Posterior cingulate gyrus (tissue), 11 donors: Measurements from ENCODE around the gene VWA3A.
"Not testable (repeated sequence)": the region's sequence is repeated elsewhere in the genome, so short reads cannot be mapped to it uniquely, and the experiment has no call there.

ENCODE experiments used
- DNase-seq, 10 donors: peaks; one replicate each; pipeline versions ENCODE4 v3.0.0 to v3.0.0-alpha.2; 2020 to 2021; ENCODE audit warnings: mixed read lengths in 3 of 10
- intact Hi-C: fragments of 100-400 bp; cut with DNase I; formaldehyde crosslinking; loops from one replicate; pipeline ENCODE4 v1.15.1; 2023

The VWA3A gene

GRCh38 chr16:22086440-22086839 lies 5.9 kb upstream of the VWA3A start:
- DNase-seq, result no peak
- intact Hi-C loops, result no loop called here

GRCh38 chr16:22088642-22089041 lies 3.7 kb upstream of the VWA3A start:
- intact Hi-C loops, result no loop called here
- no peak for DNase-seq

GRCh38 chr16:22089910-22090309 lies 2.4 kb upstream of the VWA3A start:
- DNase-seq, result no peak
- intact Hi-C loops, result no loop called here

- DNase-seq, result no peak
- intact Hi-C loops, result no loop called here
Measured at GRCh38 chr16:22091721-22092120, 620 bp upstream of the VWA3A start.

GRCh38 chr16:22093331-22093730 lies 990 bp downstream of the VWA3A start:
- intact Hi-C loops, result no loop called here

GRCh38 chr16:22093996-22094395 lies 1.7 kb downstream of the VWA3A start:
- intact Hi-C loops, result no loop called here
- no peak for DNase-seq

More at GRCh38 chr16:22093331-22093730, 990 bp downstream of the VWA3A start:
- DNase-seq, result no peak

GRCh38 chr16:22098405-22099255 lies 6.3 kb downstream of the VWA3A start:
- intact Hi-C loops, result loop anchor here (5.0 kb wide), 1 partner anchor 96 kb away; the partner anchor contains the start of gene PDZD9
- DNase-seq, result no peak

GRCh38 chr16:22099256-22099975 lies 7.1 kb downstream of the VWA3A start:
- intact Hi-C loops, result loop anchor here (5.0 kb wide), 1 partner anchor 97 kb away; the partner anchor contains the start of gene PDZD9
- peak in 1 of 10 donors; percentile 25 for DNase-seq

- intact Hi-C loops, result no loop called here
- DNase-seq, result no peak
Measured at GRCh38 chr16:22103441-22103840, 11.1 kb downstream of the VWA3A start.

DNA sequence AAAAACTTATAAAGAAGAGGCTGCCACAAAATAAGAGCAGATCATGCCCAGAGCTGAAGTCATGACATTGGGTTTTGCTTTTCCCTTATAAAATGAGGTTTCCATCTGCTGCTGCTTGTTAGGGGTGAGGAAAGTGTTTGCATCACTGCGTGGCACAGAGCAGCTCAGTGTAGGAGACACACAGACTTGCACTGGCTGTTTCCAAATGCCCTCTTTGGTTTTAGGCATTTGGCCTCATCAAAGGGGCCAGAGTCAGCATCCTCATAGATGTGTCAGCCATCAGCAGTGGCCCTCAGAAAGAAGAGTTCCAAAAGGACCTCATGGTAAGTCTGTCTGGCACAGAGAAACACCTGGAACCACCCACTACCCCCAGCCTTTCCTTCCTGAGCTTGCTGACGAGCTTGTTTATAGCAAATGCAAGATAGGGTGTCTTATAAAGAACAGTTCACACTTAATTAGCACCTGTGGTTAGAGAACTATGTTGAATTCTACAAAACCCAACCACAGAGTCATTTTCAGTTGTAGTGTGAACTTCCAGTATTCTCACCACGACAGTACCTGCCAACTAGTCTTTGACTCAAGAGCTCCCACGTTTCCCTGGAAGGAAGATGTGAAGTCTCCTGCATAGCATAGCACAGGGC lies 17.0 kb downstream of the VWA3A start:
- intact Hi-C loops, result no loop called here
- no peak for DNase-seq

DNA sequence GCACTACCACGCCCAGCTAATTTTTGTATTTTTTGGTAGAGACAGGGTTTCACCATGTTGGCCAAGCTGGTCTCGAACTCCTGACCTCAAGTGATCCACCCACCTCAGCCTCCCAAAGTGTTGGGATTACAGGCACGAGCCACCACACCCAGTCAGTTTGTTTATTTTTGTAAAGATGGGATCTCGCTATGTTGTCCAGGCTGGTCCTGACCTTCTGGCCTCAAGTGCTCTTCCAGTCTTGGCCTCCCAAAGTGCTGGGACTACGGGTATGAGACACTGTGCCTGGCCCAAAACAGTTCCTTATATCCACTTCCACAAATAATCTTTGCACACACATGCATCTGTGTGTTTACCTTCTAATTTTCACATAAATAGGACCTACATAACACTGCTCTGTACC lies 19.3 kb downstream of the VWA3A start:
- DNase-seq, intact Hi-C loops: not testable (repeated sequence)

DNA sequence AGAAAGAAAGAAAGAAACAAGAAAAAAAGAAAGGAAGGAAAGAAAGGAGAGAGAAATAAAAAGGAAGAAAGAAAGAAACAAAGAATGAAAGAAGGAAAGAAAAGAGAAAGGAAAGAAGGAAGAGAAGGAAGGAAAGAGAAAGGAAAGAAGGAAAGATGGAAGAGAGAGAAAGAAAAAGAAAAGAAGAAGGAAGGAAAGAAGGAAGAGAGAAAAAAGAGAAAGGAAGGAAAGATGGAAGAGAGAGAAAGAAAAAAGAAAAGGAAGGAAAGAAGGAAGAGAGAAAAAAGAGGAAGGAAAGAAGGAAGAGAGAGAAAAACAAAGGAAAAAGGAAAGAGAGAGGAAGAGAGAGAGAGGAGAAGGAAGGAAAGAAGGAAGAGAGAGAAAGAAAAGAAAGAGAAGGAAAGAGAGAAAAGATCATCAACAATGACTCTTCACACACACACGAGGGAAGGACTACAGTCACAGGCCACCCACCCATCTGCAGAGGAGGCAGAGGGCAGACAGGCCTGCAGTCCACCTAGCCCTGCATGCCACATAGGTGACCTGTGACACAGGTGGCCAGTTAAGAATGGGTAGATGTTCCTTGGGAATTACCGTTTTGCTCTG lies 23.9 kb downstream of the VWA3A start:
- DNase-seq, result no peak
- intact Hi-C loops, result no loop called here

- no peak for DNase-seq
- intact Hi-C loops, result no loop called here
Measured at GRCh38 chr16:22117609-22118008, 25.3 kb downstream of the VWA3A start.

DNA sequence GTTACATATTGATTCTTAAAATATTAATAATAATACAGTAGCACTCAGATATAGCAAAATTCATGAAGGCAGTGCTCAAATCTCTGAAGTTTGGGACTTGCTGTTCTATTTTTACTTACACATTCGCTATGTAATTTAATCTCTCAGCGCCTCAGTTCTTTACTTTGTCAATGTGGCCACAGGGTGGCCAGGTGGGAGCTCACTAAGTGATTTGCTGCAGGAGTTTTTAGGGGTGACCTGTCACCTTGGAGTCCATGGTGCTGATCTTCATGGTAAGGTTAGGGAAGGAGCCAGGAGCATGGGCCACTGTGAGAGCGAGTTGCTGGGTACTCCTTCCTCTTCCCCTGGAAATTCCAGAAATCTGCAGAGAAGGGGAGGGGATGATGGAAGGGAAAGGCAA lies 28.1 kb downstream of the VWA3A start:
- no peak for DNase-seq
- intact Hi-C loops, result no loop called here

DNA sequence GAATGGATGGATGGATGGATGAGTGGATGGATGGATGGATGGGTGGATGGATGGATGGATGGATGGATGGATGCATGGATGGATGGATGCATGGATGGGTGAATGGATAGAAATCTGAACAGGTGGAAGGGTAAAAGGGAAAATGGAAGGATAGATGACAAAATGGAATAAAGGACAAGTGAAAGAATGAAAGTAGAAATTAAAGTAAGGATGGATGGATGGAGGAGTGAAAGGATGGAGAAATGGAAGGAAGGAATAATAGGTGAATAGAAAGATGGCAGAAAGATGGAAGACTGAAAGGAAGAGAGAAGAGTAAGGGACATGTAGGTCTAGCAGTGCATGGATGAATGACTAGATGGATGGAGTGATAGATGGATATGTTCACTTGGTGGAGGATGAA lies 29.9 kb downstream of the VWA3A start:
- intact Hi-C loops, result no loop called here
- DNase-seq, result no peak

DNA sequence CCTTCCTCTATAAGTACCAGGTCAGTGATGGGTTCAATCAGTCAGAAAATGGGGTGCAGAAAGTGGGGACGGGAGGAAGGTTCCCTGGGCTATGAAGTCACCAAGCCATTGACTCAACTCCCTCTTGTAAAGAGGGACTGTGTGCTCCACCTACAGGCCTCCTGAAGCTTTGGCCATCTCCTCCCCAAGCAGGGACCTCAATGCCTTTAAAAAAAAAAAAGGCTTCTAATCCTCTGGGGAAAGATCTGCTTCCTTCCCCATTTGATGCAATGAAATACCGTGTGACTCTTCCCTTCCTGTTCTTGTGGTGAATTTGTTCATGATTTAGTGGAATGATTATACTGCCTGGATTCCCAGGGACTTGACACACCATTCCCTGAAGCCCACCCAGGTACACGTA lies 30.8 kb downstream of the VWA3A start:
- no peak for DNase-seq
- intact Hi-C loops, result no loop called here

GRCh38 chr16:22123759-22124490 lies 31.6 kb downstream of the VWA3A start:
- DNase-seq, result no peak
- intact Hi-C loops, result no loop called here

- intact Hi-C loops, result no loop called here
- DNase-seq, result no peak
Measured at GRCh38 chr16:22124583-22125284, 32.4 kb downstream of the VWA3A start.

DNA sequence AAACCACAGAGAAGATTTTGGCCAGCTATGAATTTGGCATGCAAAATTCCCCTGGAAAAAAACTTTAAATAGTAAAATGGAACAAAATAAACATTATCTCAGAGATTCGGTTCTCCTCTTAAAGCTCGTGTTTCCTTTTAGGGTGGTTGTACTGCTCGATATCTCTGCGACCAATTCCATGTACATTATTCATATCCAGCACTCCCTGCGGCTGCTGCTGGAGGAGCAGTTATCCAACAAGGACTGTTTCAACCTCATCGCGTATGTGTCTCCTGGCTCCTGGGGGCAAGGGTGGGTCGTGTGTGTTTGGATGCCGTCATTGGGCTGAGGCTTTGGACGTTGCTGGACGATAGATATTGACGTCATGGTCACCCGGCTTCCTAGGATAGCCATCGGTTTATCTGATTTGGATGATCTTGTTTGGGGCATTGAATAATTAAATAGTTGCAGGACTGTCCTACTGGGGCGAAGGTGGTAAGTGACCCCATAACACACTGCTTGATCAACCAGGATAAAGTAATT lies 33.8 kb downstream of the VWA3A start:
- intact Hi-C loops, result loop anchor here (1.0 kb wide), 1 partner anchor 12 kb away; no protein-coding TSS in a partner anchor

More for the DNA sequence above, 33.8 kb downstream of the VWA3A start:
- no peak for DNase-seq
